HL-60 (cell line): ENCODE data around the gene SLC52A3.

Experiments
- CTCF ChIP-seq: IDR thresholded peaks from one replicate; pipeline ENCODE4 v1.5.1; 2011; ENCODE audit warnings: low read length, control low read depth, inconsistent platforms; ENCODE audit not compliant: insufficient read depth
- POLR2AphosphoS5 ChIP-seq: IDR thresholded peaks from 2 replicates; pipeline ENCODE4 v1.6.1; 2012; ENCODE audit warnings: low read depth
- SPI1 ChIP-seq: IDR thresholded peaks from 2 replicates; pipeline ENCODE4 v1.6.1; 2012; ENCODE audit warnings: low read depth, mild to moderate bottlenecking, borderline replicate concordance

GRCh38 chr20:741620-742019, 26.7 kb downstream of the SLC52A3 start:
- TF ChIP-seq CTCF: no peak
- TF ChIP-seq POLR2AphosphoS5: no peak
- no peak for TF ChIP-seq SPI1
